Cardiac fibroblast (primary cell): ENCODE data around the gene ENAM.
"Not testable (repeated sequence)": the region's sequence is repeated elsewhere in the genome, so short reads cannot be mapped to it uniquely, and the experiment has no call there.

Source experiments
- DNase-seq, 2 donors: peaks; one replicate each; pipeline versions ENCODE4 v3.0.0 to v3.0.0-alpha.2; 2010; ENCODE audit warnings: low read depth in 2 of 2
- H3K4me3 ChIP-seq, 2 donors: replicated peaks in 1 of 2; 1 replicate in 1 of 2; 2 replicates in 1 of 2; pipeline ENCODE4 v1.5.1; 2011; ENCODE audit warnings: low read depth in 2 of 2, low read length in 2 of 2, mild to moderate bottlenecking in 2 of 2, moderate library complexity in 1 of 2
- TF ChIP-seq, protein P1 (sequence below): IDR thresholded peaks from one replicate; pipeline ENCODE4 v1.5.1; 2011; ENCODE audit warnings: low read depth, mild to moderate bottlenecking, low read length, inconsistent platforms

Gene ENAM

DNA sequence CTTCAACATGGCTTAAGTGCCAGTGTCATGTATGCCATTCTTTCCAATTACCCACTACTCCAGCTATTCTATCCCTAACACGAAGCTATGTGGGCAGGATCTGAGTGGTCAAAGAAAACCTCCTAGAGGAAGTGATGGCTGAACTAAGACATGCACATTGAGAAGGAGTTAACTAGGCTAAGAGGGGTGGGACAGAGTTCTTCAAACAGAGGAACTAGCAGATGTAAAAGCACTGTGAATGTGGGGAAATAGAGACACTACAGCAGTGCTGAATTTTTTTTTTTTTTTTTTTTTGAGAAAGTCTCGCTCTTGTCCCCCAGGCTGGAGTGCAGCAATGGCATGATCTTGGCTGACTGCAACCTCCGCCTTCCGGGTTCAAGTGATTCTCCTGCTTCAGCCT is 31.6 kb downstream of the ENAM start:
- H3K4me3 ChIP-seq: no peak overlapping the region
- TF ChIP-seq, protein P1, sequence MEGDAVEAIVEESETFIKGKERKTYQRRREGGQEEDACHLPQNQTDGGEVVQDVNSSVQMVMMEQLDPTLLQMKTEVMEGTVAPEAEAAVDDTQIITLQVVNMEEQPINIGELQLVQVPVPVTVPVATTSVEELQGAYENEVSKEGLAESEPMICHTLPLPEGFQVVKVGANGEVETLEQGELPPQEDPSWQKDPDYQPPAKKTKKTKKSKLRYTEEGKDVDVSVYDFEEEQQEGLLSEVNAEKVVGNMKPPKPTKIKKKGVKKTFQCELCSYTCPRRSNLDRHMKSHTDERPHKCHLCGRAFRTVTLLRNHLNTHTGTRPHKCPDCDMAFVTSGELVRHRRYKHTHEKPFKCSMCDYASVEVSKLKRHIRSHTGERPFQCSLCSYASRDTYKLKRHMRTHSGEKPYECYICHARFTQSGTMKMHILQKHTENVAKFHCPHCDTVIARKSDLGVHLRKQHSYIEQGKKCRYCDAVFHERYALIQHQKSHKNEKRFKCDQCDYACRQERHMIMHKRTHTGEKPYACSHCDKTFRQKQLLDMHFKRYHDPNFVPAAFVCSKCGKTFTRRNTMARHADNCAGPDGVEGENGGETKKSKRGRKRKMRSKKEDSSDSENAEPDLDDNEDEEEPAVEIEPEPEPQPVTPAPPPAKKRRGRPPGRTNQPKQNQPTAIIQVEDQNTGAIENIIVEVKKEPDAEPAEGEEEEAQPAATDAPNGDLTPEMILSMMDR: no peak
- no peak for DNase-seq

DNA sequence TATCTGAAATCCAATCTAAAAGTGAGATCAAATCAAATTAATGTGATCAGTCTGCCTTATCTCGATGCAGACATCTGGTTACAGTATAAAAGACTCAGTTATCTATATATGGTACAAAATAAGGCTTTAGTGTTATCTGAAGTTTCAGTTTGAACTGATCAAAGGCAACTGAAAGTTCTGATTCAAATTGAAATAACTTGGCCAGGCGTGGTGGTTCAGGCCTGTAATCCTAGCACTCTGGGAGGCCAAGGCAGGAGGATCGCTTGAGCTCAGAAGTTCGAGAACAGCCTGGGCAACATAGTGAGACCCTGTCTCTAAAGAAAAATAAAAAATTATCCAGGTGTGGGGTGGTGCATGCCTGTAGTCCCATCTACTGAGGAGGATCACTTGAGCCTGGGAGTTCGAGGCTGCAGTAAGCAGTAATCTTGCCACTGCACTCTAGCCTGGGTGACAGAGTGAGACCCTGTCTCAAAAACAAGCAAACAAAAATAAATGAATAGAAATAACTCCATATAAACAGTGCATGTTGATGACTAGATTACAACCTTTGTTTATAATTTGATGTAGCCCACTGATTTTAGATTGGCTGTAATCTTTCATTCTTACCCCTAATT is 32.9 kb downstream of the ENAM start:
- not testable (repeated sequence) for DNase-seq, H3K4me3 ChIP-seq

DNA sequence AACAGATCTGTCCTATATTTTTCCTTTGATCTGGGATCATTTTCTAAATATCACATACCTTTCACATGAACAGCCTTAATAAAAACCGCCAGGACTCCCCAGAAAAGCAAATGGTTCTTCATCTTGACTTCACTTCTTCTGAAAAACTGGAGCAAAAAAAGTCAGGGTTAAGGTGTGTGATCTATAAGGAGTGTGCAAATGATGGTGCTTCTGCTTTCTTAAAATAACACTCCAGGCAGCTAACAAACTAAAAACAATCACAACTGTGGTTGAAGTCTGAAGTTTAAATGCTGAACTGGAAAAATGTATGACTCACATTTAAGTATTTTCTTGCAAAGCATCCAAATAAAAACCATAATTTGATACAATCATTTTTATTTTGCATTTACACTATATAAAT is 37.8 kb downstream of the ENAM start, which contains the start of gene JCHAIN:
Gene JCHAIN (minus strand): TSS at position 140 of the 400 bp plus-strand sequence. CDS start 18 bp downstream, at position 122.
- DNase-seq: peak in 1 of 2 donors; percentile 29
- no peak within 1 kb of the TSS for H3K4me3 ChIP-seq
- TF ChIP-seq, protein P1: no peak

DNA sequence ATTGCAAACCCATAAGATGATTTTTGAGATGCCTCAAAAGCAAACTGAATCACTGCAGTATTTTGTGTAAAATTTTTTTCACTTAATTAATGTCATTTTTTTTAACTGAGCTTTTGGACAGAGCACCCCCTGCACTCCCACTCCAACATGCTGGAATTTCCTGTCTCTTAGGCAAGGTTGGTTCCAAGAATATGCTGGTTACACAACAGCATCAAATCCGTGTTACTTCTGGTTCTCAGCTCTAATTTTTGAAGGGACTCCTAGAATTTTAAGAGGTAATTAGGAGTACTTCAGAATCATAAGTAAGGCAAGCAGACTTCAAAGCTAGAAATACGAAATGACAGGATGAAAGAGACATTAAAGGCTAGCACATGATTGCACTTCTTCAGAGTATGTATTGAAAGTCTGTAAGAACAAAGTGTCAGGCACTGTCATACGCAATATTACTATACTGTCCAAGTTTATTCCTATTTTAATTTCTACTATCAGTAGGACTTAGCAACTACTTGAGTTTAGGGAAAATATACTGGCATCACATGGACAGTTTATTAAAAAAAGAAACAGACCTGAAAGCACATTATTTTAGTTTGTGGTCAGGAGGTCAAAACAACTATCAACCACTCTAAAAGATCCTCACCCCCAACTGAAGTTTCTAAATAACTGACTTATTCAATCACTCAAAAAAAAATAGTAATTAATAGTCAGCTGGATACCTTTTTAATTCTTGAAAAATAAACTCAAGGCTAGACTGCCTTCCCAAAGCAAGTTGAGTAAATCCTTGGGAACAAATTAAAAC is 39.4 kb downstream of the ENAM start:
- DNase-seq: peak; percentile 19 to 75
- TF ChIP-seq, protein P1: no peak
- H3K4me3 ChIP-seq: no peak overlapping the region

DNA sequence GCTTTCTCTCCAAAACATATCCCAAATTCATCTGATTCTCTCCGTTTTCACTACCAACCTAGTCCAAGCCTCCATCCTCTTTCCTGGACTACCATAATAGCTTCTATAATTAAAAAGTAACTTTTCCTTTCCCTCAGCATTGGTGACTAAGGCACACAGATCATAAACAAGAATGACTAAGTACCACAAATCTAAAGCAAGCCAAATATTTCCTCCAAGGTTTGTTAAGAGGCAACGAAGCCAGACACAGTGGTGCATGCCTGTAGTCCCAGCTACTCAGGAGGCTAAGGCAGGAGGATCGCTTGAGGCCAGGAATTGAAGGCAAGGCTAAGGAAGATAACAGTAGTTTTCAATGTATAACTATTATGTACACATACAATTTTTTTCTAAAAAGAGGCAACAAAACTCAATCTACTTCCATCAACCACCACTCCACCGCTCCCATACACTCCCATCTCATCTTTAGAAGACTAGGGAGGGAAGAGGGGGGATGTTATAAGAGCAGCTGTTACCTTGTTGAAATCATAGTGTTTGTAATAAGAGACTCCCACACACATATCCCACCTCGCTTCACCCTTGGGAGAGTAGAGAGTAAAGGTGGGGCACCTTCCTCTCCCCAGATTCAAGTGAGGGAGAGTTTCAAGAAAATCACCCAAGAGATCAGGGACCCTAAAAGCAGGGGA is 41.9 kb downstream of the ENAM start:
- no peak overlapping the region for H3K4me3 ChIP-seq
- TF ChIP-seq, protein P1: no peak
- peak in 1 of 2 donors; percentile 57 for DNase-seq

DNA sequence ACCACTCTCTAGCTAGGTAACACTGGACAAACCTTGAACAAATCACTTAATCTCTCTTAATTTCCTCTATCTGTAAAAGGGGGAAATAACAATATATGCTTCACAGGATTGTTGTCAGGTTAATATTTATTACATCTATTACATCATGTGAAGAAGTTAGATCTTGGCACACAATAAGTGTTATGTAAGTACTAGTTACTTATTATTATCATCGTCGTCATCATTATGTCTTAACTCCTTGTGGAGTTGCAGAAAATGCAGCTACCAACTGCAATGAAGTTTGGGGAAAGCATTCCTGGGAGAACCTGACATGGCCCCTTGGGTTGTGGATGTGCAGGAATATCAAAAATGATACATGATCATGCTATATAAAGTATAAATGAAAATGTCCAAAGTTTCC is 42.5 kb downstream of the ENAM start:
- no peak for DNase-seq
- TF ChIP-seq, protein P1: no peak
- H3K4me3 ChIP-seq: no peak overlapping the region

DNA sequence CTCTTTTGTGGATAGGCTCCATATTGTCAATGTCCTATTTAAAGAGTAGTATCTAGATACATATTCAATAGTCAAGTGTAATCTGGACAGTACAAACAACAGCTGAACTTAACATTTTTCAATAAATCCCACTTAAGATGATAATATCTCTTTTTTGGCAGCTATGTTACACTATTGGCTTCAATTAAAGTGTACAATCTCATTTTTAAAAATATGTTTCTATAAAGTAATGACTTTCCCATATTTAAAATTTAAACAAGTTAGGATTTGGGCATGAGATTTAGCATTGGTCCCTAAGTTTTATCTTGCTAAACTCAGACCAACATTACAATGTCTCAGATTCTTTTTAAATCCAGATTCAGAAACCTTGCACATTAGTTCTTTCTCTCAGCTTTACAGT is 45.6 kb downstream of the ENAM start:
- DNase-seq: no peak
- no peak overlapping the region for H3K4me3 ChIP-seq
- TF ChIP-seq, protein P1: no peak
